Bone marrow (tissue), 2 donors: ENCODE results near the gene PROP1.
"Not testable (repeated sequence)": the region's sequence is repeated elsewhere in the genome, so short reads cannot be mapped to it uniquely, and the experiment has no call there.

Experiments used
- DNase-seq, 2 donors: peaks; one replicate each; lab custom pipeline; 2025; lab: John Stamatoyannopoulos, UW

The PROP1 gene

DNA sequence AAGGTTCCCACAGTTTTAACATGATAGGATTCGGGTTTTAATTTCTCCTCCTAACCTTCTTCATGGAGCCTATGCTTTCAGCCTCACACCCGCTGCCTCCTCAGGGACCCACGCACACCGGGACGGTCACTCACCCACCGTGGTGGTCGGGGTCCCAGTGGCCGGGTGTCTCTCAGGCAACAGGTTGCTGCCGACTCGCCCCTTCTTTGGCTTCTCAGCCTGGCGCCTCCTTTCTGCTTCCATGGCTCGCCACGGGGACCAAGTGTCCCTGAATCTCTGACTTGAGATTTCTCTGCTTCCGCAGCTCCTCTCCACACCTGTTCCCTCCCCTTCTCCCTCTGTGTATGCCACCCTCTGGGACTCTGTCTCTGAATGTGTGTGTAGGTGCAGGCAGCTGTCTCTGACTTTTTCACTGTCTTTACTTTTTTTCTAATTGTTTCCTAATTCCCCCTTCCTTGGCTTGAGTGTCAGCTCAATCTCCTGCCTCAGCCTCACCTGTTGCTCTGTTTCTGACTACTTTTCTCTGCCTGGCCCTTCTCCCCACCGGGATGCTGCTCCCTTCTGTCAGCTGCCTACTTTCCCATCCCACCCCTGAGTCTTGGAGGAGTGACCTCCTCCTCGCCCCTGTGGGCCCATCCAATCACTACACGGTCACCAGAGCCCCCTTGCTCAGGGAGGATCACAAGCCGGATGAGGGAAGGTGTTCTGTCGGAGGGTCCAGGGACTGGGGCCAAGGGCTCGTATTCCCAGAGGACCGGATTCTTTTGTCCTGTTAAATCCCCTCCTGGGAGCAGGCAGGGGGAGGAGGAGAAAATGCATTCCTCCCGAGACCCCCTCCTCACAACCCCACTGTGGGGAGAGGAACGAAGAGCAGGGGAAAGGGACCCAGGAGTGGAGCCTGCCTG is at the start of gene PROP1:
Gene PROP1, minus strand, starts transcription at position 552 of the 905 bp plus-strand sequence. Its CDS starts 309 bp downstream, at position 243.
- no peak for DNase-seq

GRCh38 chr5:178019379-178020030 is 23.5 kb upstream of the PROP1 start:
- not testable (repeated sequence) for DNase-seq

GRCh38 chr5:178012758-178013157 is 16.7 kb upstream of the PROP1 start:
- not testable (repeated sequence) for DNase-seq

- not testable (repeated sequence) for DNase-seq
These were observed 15.9 kb upstream of the PROP1 start for GRCh38 chr5:178011816-178012554.

- DNase-seq = not testable (repeated sequence)
These were observed 11.2 kb upstream of the PROP1 start for GRCh38 chr5:178007272-178007671.

GRCh38 chr5:178006536-178007231 is 10.6 kb upstream of the PROP1 start:
- DNase-seq = not testable (repeated sequence)

DNA sequence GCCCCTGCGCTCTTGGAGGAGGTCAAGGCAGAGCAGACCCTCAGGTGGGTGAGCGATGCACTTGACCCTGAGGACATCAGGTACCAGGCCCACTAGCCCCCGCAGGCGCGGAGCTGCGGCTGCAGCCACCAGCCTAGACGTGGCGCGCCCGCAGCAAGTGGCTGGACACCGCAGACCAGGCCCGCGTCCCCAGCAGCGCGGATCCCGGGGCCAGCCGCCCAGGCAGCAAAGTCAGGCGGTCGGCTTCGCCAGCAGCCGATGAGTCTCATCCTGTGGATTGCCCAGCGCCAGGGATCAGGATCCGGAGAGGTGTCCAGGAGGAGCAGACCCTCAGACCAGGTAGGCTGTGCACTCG is 10.1 kb upstream of the PROP1 start:
- DNase-seq = not testable (repeated sequence)

- no peak for DNase-seq
These were observed 1.8 kb upstream of the PROP1 start for GRCh38 chr5:177997846-177998245.

GRCh38 chr5:177997319-177997670 is 1.3 kb upstream of the PROP1 start:
- DNase-seq = no peak

GRCh38 chr5:177996660-177997318 is 747 bp upstream of the PROP1 start:
- no peak for DNase-seq

- no peak for DNase-seq
These were observed 1.4 kb downstream of the PROP1 start for GRCh38 chr5:177994561-177995190.

GRCh38 chr5:177994063-177994462 is 2.0 kb downstream of the PROP1 start:
- DNase-seq = no peak

DNA sequence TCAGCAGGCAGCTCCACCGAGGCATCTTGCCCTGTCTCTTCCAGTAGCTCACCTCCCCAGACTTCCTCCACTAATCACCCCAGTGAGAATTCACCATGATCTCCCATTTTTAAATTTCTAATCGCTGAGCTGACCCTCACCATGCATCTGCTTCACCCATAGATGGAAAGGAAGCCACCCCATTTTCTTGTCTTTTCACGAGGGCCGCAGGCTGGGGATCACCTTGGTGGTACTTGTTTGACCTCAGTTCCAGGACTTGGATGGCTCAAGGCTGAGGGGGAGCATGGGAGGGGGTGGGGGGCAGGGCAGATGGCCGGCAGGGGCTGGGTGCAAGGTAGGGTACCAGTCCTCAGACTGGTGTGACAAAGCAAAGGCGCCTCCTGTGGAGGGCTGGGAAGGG is 3.6 kb downstream of the PROP1 start:
- DNase-seq = no peak

DNA sequence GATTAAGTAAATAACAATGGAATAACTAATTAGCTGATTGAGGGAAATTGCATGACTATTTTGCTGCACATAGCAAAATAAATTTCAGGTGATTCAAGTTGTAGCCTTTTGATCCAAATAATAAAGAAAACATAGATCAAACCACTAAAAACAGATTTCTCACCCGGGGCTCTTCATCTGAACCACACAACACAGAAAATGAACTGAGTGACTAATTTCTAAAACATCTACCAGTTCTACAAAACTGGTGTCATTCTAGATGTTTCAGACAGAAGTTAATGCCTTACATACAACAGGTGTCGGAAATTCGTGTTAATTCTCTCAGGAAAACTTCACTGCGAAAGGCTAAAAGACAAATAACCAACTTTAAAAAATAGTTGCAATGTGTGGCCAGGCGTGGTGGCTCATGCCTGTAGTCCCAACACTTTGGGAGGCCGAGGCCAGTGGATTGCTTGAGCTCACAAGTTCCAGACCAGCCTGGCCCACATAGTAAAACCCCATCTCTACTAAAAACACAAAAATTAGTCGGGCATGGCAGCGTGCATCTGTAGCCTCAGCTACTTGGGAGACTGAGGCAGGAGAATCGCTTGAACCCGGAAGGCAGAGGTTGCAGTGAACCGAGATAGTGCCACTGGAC is 6.9 kb downstream of the PROP1 start:
- DNase-seq = no peak

GRCh38 chr5:177987326-177987725 is 8.7 kb downstream of the PROP1 start:
- no peak for DNase-seq

- DNase-seq = no peak
These were observed 10.5 kb downstream of the PROP1 start for GRCh38 chr5:177985430-177986040.

GRCh38 chr5:177984584-177985206 is 11.3 kb downstream of the PROP1 start:
- DNase-seq = no peak

- DNase-seq = no peak
These were observed 12.1 kb downstream of the PROP1 start for GRCh38 chr5:177983763-177984583.

- no peak for DNase-seq
These were observed 13.1 kb downstream of the PROP1 start for GRCh38 chr5:177982956-177983355.
